ENCODE data around the gene TOM1L2.

Gene TOM1L2

DNA sequence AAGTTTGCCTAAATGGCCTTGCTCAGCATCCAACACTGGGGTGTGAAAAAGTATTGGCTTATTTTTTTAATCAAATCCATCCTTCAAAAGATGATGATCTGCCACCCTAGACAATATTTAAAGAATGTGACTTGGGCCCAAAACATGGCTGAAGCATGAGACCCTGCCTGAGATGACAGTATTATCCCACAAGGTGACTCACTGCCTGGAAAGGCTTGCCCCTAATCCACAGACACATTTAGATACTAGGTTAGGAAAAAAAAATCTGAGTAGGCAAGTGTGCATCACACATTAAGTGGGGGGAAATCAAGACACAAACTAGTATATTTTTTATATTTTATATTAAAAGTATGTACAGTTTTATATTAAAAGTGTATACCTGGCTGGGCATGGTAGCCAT, 38.4 kb downstream of the TOM1L2 start:
- no peak for DNase-seq (ENCODE audit: low read depth)
- TF ChIP-seq, protein P1, sequence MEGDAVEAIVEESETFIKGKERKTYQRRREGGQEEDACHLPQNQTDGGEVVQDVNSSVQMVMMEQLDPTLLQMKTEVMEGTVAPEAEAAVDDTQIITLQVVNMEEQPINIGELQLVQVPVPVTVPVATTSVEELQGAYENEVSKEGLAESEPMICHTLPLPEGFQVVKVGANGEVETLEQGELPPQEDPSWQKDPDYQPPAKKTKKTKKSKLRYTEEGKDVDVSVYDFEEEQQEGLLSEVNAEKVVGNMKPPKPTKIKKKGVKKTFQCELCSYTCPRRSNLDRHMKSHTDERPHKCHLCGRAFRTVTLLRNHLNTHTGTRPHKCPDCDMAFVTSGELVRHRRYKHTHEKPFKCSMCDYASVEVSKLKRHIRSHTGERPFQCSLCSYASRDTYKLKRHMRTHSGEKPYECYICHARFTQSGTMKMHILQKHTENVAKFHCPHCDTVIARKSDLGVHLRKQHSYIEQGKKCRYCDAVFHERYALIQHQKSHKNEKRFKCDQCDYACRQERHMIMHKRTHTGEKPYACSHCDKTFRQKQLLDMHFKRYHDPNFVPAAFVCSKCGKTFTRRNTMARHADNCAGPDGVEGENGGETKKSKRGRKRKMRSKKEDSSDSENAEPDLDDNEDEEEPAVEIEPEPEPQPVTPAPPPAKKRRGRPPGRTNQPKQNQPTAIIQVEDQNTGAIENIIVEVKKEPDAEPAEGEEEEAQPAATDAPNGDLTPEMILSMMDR (conservative IDR thresholded peaks at IDR 0.05; ENCODE audit: low read depth, low read length): no peak
- H3K4me3 ChIP-seq (ENCODE audit: low read depth, low read length): no peak overlapping the region

- TF ChIP-seq, protein P1 (conservative IDR thresholded peaks at IDR 0.05; ENCODE audit: low read depth, low read length): no peak
- no peak for DNase-seq (ENCODE audit: low read depth)
- no peak overlapping the region for H3K4me3 ChIP-seq (ENCODE audit: low read depth, low read length)
These were observed 41.0 kb downstream of the TOM1L2 start for GRCh38 chr17:17931159-17931558.

- no peak for DNase-seq (ENCODE audit: low read depth)
- no peak overlapping the region for H3K4me3 ChIP-seq (ENCODE audit: low read depth, low read length)
- TF ChIP-seq, protein P1 (conservative IDR thresholded peaks at IDR 0.05; ENCODE audit: low read depth, low read length): no peak
These were observed 41.5 kb downstream of the TOM1L2 start for GRCh38 chr17:17930674-17931073.

GRCh38 chr17:17929655-17930380, 42.4 kb downstream of the TOM1L2 start:
- no peak overlapping the region for H3K4me3 ChIP-seq (ENCODE audit: low read depth, low read length)
- DNase-seq (ENCODE audit: low read depth): no peak
- TF ChIP-seq, protein P1 (conservative IDR thresholded peaks at IDR 0.05; ENCODE audit: low read depth, low read length): no peak

DNA sequence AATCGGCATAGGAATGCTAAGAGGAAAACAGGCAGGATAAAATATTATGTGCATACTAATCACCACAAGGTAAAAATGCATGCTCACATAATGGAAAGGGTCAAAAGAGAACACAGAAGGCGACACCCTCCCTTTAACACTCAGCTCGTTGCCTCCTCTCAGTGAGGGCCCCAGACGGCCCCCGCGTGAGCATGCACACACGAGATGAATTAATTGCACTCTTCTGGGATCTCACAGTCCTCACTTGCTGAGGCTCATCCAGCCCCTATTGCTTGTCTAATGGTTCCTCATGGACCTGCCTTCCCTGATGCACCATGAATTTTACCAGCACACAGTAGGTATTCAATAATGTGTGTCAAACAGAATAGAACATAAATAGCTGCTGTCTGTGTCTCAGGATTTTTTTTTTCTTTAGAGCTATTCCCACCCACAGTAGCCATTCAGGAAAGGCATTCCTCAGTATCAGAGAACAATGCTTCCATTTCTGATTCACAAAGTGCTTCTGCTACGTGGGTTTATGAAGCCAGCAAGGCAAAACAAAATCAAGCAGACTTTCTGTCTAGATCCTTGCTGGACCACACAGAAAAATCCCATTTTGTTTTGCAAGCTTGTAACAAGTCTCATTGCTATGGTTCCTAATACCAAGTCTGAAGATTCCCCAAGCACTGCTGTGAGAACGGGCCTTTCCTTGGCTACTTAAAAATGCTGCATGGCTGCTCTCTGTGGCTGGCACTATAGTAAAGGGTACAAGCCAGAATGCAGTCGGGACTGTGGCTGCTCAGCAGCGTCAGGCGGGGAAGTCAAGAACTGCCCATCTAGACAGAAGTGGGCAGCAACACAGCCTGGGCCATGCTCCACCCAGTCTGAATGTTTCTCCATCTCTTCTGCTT, 43.6 kb downstream of the TOM1L2 start:
- TF ChIP-seq, protein P1 (conservative IDR thresholded peaks at IDR 0.05; ENCODE audit: low read depth, low read length): no peak
- DNase-seq (ENCODE audit: low read depth): no peak
- H3K4me3 ChIP-seq (ENCODE audit: low read depth, low read length): no peak overlapping the region

DNA sequence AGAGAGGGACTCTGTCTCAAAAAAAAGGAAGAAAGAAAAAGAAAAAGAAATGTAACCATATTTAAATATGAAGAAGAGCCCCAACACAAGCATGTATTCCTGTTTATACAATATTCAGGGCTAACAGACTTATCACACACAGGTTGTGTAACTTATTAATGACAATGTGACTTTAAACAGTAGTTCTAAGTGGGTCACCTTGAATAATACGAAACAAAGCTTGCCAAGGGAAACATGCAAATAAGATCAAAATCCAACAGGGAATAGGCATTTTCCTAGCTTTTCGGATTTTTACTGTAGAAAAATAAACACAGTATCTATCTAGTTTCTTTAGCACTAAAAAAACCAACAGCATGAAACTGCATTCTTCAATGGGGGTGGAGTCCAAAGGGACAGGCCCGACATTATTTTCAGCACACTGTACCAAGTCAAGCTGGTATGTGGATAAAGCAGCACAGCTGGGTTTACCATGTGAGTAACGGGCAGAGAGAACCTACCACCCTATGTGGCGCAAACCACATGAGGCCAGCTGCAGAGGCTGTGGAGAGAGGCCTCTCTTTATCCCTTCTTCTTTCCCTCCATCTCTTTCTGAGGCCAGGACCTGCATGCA, 45.3 kb downstream of the TOM1L2 start:
- H3K4me3 ChIP-seq (ENCODE audit: low read depth, low read length): no peak overlapping the region
- TF ChIP-seq, protein P1 (conservative IDR thresholded peaks at IDR 0.05; ENCODE audit: low read depth, low read length): no peak
- no peak for DNase-seq (ENCODE audit: low read depth)

Data from choroid plexus epithelial cell (primary cell).